SH-SY5Y (cell line): Measurements from ENCODE around the gene N4BP3.

ENCODE experiments used
- GATA2 ChIP-seq: IDR thresholded peaks from 2 replicates; pipeline ENCODE4 v1.6.1; 2011; ENCODE audit warnings: mild to moderate bottlenecking, low read depth, low read length
- GATA3 ChIP-seq: IDR thresholded peaks from 2 replicates; pipeline ENCODE4 v1.6.1; 2011; ENCODE audit warnings: low read depth, mild to moderate bottlenecking, low read length, moderate library complexity

GRCh38 chr5:178117923-178118701, 4.8 kb downstream of the N4BP3 start:
- no peak for TF ChIP-seq GATA3
- TF ChIP-seq GATA2 = no peak
